ENCODE data around the gene RNF182. TPM values are rescaled to one million over a fixed set of nuclear protein-coding genes. Genes with fewer than 3 reads are reported as not detected.

Gene RNF182
- total RNA-seq, 1 donor from 2014 or later = 6.1 TPM

- ATAC-seq (no peak), DNase-seq (no peak)
- Histone ChIP-seq H3K27me3 (no peaks in the 10 kb centered on the region), H3K4me3 (no peak overlapping the region), H3K36me3 (no peaks in the 10 kb centered on the region), H3K4me1 (no peaks in the 10 kb centered on the region), H3K9me3 (no peaks in the 10 kb centered on the region), H3K27ac (no peak overlapping the region)
- TF ChIP-seq CTCF (IDR thresholded peaks at IDR 0.05) = no peak
- intact Hi-C loops (cut with DNase I) = no loop called here
Measured at GRCh38 chr6:13885601-13886000, 39.2 kb upstream of the RNF182 start.

GRCh38 chr6:13886949-13887348 lies 37.8 kb upstream of the RNF182 start:
- H3K9me3 ChIP-seq = no peaks in the 10 kb centered on the region
- no peak for ATAC-seq
- H3K36me3 ChIP-seq = no peaks in the 10 kb centered on the region
- H3K27ac ChIP-seq = no peak overlapping the region
- no peak for TF ChIP-seq CTCF (IDR thresholded peaks at IDR 0.05)
- no peaks in the 10 kb centered on the region for H3K27me3 ChIP-seq
- no peak overlapping the region for H3K4me3 ChIP-seq
- no peak for DNase-seq
- H3K4me1 ChIP-seq = no peaks in the 10 kb centered on the region
- intact Hi-C loops (cut with DNase I) = no loop called here

GRCh38 chr6:13892017-13892645 lies 32.6 kb upstream of the RNF182 start:
- H3K27ac ChIP-seq = no peak overlapping the region
- intact Hi-C loops (cut with DNase I) = no loop called here
- H3K36me3 ChIP-seq = no peaks in the 10 kb centered on the region
- H3K27me3 ChIP-seq = no peaks in the 10 kb centered on the region
- H3K4me1 ChIP-seq = no peaks in the 10 kb centered on the region
- ATAC-seq (no peak), DNase-seq (no peak)
- H3K4me3 ChIP-seq = no peak overlapping the region
- no peaks in the 10 kb centered on the region for H3K9me3 ChIP-seq
- no peak for TF ChIP-seq CTCF (IDR thresholded peaks at IDR 0.05)

- no peak for ATAC-seq
- intact Hi-C loops (cut with DNase I) = no loop called here
- peaks cover 10% of the 10 kb centered on the region for H3K27me3 ChIP-seq
- H3K36me3 ChIP-seq = no peaks in the 10 kb centered on the region
- no peak for DNase-seq
- H3K4me1 ChIP-seq = no peaks in the 10 kb centered on the region
- H3K9me3 ChIP-seq = no peaks in the 10 kb centered on the region
- H3K27ac ChIP-seq = no peak overlapping the region
- no peak for TF ChIP-seq CTCF (IDR thresholded peaks at IDR 0.05)
- no peak overlapping the region for H3K4me3 ChIP-seq
Measured at GRCh38 chr6:13902922-13903321, 21.8 kb upstream of the RNF182 start.

- Histone ChIP-seq H3K4me1 (no peaks in the 10 kb centered on the region), H3K27me3 (peaks cover 10% of the 10 kb centered on the region), H3K36me3 (no peaks in the 10 kb centered on the region), H3K4me3 (no peak overlapping the region), H3K9me3 (no peaks in the 10 kb centered on the region), H3K27ac (no peak overlapping the region)
- no peak for DNase-seq
- ATAC-seq = no peak
- TF ChIP-seq CTCF (IDR thresholded peaks at IDR 0.05) = no peak
- intact Hi-C loops (cut with DNase I) = no loop called here
Measured at GRCh38 chr6:13903364-13903763, 21.4 kb upstream of the RNF182 start.

- Histone ChIP-seq H3K4me1 (no peaks in the 10 kb centered on the region), H3K9me3 (no peaks in the 10 kb centered on the region), H3K27me3 (peaks cover 10% of the 10 kb centered on the region), H3K27ac (no peak overlapping the region), H3K4me3 (no peak overlapping the region), H3K36me3 (no peaks in the 10 kb centered on the region)
- intact Hi-C loops (cut with DNase I) = loop anchor here (5.0 kb wide), 1 partner anchor 240 kb away; no protein-coding TSS in a partner anchor
- TF ChIP-seq CTCF (IDR thresholded peaks at IDR 0.05) = no peak
- no peak for DNase-seq
- ATAC-seq = no peak
Measured at GRCh38 chr6:13907001-13907350, 17.8 kb upstream of the RNF182 start.
